ENCODE data around the gene ZBTB20.

The ZBTB20 gene

GRCh38 chr3:114518206-114518808 lies 628.8 kb downstream of the ZBTB20 start:
- ATAC-seq, result no peak
- no peak for DNase-seq

- ATAC-seq, result no peak
Measured at GRCh38 chr3:114510201-114510600, 636.9 kb downstream of the ZBTB20 start.

DNA sequence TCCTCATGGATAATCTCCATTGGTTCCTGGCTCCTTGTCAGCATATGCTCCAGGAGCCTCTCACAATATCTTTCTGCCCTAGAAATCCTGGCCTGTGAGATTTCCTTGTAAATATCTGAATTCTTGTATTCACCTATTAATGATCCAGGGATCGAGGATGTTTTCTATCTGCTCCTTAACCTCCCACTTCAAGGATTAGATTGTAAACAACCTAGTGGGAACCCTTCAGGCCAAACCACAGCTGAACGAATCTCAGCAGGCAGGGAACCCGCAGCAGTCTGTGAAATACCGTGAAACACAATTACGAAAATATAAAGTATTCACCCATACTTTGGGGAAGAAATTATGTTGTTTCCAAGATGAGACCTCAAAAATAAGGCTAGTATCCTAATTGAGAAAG lies 637.3 kb downstream of the ZBTB20 start:
- DNase-seq, result no peak
- no peak for ATAC-seq

More at GRCh38 chr3:114510201-114510600, 636.9 kb downstream of the ZBTB20 start:
- DNase-seq, result no peak

GRCh38 chr3:114508976-114509375 lies 638.1 kb downstream of the ZBTB20 start:
- ATAC-seq (no peak), DNase-seq (no peak)

DNA sequence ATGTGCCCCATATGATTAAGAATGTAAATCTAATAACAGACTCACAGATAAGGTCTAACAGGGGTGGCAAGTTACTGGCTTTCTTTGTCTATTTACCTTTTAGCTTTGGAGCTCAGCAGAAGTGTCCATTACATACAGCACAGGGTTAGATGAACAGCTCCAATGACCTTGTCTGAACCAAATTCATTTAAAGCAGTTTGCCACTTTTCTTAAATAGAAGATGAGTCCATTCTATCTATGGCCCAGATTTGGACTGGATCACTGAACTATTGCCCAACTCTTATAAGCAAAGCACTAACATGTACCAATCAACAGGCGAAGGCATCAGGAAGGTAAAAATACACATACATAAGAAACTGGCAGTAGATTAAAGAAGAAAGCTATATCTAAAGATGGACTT lies 638.9 kb downstream of the ZBTB20 start:
- DNase-seq (no peak), ATAC-seq (no peak)

DNA sequence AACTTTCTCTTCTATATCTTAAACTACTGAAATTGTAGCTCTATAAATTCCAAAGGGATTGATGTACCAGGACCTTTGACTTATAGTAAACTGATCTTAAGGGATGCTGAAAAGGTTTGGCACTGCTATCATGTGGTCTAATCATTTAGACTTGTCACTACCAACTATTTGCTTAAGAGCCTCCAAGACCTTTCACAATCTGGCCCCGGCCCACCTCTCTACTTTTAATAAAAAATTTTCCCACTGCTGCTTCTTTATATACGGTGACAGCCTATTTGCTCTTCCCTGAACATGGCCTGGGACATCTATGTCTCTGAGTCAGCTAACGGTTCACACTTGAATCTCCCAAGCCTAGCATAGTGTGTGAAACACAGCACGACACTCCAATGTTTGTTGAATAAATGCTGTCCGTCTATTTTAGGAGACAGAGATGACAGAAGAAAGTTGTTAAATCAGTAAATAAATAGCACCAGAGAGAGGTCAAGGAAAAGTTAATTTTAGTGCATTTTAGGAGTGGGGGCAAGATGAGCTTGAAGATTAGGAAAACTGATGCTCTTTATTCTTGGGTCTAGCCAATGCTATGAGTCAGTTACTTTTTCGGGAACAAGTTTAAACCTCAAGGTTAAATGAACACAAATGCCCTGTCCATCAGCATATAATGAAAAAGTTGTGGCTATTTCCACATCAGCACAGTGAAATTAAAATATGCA lies 640.3 kb downstream of the ZBTB20 start:
- ATAC-seq (no peak), DNase-seq (no peak)

- ATAC-seq (peak; percentile 90), DNase-seq (no peak)
Measured at GRCh38 chr3:114504941-114505628, 642.0 kb downstream of the ZBTB20 start.

GRCh38 chr3:114502204-114502603 lies 644.9 kb downstream of the ZBTB20 start:
- ATAC-seq (no peak), DNase-seq (no peak)

- peak; percentile 85 for ATAC-seq
- DNase-seq, result no peak
Measured at GRCh38 chr3:114499976-114500375, 647.1 kb downstream of the ZBTB20 start.

DNA sequence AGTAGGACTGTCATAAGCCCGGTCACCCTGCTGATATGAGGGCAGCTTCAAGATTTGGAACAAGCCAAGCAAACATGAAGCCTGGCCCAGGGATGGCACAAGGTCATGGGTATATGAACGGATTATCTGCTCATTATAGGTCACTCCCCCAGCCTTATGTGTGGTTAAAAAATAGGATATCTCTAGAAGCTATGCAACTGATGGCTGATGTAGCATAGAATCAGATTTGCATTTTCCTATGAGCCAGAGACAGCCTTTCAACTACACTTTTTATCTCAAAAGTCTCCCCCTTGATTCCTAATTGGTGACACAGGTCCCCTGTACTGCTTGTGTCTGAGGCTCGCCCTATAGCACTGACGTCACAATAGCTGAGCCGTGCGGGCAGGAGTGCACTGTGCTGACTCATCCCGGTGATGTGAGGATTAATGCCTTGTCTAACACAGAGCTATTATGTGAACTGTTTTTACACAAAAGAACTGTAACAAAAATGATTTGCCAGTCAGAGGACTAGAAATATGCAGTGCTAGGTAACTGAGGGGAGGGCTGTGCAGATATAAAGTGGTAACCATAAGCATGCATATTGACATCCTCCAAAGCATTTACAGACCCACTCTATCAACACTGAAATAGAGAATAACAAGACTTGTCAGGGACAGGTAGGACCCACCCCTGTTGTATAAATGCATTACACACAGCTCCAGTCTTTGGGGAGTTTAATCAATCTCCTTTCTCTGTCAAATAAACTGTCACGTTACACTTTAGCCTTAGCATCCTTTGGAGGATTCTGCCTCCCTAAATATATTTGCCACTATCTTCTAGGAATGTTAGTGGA lies 648.3 kb downstream of the ZBTB20 start:
- ATAC-seq, result no peak
- no peak for DNase-seq

GRCh38 chr3:114496874-114497273 lies 650.2 kb downstream of the ZBTB20 start:
- DNase-seq, result no peak
- ATAC-seq, result no peak

DNA sequence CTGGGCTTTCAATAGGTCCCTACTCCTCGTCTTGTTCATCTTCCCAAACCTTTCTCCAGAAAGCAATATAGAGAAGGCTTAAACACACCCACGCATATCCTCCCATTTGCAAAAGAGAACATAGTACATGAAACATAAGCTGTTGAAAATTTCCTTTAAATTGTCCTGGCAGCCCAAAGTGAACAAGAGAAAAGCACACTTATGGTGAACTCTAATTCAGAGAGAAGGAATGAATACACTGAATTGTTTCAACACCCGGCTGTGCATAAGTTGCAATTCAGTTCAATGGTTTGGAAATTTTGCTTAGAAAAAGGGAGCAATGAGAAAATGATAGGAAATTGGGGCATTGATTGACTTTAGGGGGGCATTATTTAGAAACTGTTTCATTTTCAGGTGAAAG lies 650.6 kb downstream of the ZBTB20 start:
- DNase-seq (no peak), ATAC-seq (no peak)

DNA sequence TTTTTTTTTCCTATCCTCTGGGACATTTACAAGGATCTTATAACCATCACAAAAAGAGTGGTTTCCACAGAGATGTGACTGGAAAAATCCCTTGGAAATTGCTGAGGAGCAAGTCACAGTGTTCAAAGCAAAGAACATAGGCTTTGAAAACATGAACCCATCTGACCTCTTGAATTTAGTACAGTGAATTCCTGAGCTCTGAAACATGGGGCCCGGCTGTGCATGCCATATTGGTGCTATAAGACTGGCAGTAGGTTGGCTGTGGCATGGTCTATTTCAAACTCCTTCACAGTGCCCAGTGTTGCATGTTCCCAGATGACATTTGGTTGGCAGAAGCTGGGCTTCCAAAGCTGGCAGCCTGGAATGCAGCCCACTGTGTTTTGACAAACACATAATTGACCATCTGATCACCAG lies 651.1 kb downstream of the ZBTB20 start:
- ATAC-seq (no peak), DNase-seq (no peak)

GRCh38 chr3:114494498-114494897 lies 652.6 kb downstream of the ZBTB20 start:
- DNase-seq (no peak), ATAC-seq (peak; percentile 59)

DNA sequence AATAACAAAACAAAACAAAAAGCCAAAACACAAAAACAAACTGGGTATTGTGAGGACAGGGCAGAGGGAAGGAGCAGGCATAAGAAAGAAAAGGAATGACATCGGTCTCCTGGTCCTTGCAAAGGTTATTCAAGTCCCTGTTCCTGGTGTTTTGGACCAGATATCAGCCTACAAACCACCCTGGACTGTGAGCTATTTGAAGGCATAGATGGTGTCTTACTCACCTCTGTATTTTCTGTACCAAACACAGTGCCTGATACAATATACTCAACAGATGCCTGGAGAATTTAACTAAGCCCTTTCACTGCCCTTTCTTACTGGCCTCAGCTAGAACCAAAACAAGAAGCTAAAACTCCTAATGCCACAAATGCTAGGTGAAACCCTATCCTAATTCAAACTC lies 656.3 kb downstream of the ZBTB20 start:
- no peak for DNase-seq

DNA sequence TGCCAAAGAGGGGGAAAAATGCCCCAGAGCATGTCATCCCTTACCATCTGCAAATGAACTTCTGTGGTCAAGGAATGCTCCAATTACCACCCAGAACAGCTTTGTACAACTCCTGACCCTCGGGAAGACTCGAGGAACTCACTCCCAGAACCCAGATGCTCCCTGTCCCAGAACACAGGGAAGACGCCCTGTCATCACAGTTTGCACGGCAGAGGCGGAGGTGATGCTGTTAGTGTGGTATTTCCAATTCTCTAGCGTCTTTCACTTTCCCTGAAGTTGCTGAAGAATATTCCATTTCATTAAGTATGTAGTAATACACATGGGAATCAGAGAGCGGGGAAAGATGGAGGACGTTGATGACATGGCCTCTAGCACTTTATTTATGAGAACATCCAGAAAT lies 659.6 kb downstream of the ZBTB20 start:
- no peak for ATAC-seq
- DNase-seq, result no peak

More for the DNA sequence above, 656.3 kb downstream of the ZBTB20 start:
- ATAC-seq, result no peak

GRCh38 chr3:114484919-114485318 lies 662.2 kb downstream of the ZBTB20 start:
- DNase-seq (no peak), ATAC-seq (no peak)

GRCh38 chr3:114481113-114481512 lies 666.0 kb downstream of the ZBTB20 start:
- no peak for DNase-seq
- ATAC-seq, result no peak

GRCh38 chr3:114480442-114480841 lies 666.6 kb downstream of the ZBTB20 start:
- no peak for DNase-seq
- ATAC-seq, result no peak

- no peak for DNase-seq
- no peak for ATAC-seq
Measured at GRCh38 chr3:114478801-114479200, 668.3 kb downstream of the ZBTB20 start.

- no peak for ATAC-seq
- DNase-seq, result no peak
Measured at GRCh38 chr3:114476511-114476910, 670.6 kb downstream of the ZBTB20 start.

DNA sequence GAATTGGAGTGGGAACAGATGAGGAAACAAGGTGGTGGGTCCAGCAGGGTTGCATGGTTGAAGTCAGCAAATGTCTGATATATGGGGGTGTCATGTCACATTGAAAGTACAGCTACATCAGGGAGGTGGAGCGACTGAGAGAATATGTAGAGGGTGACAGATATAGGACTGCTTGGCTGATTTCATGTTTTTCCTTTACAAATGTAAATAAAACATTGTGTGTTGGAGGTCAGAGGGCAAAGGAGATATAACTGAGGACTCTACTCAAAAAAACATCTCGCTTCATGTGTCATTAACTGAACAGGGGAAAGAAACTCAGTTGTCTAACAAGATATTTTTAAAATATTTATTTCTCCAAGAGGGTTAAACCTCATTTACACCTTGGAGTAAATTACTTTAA lies 675.6 kb downstream of the ZBTB20 start:
- ATAC-seq (no peak), DNase-seq (no peak)

- no peak for ATAC-seq
Measured at GRCh38 chr3:114469070-114469469, 678.0 kb downstream of the ZBTB20 start.

More at GRCh38 chr3:114469070-114469469, 678.0 kb downstream of the ZBTB20 start:
- no peak for DNase-seq

All from stimulated activated naive CD8-positive, alpha-beta T cell treated with anti-CD3 and anti-CD28 coated beads, Interleukin-15, Interleukin-2, amounts not matched to agents 100 U/mL and 50 U/mL, for 24 hours (primary cell).